T-helper 2 cell treated with Interferon-gamma antibody and Interleukin-4, amounts not matched to agents 5 μg/mL and 100 μg/mL, for 36 hours (primary cell): ENCODE data around the gene SUPT5H.

Experiments used
- DNase-seq: peaks from one replicate; pipeline ENCODE4 v3.0.0; 2021; ENCODE audit warnings: low spot score
- H3K27ac Mint-ChIP-seq: one replicate; pipeline ENCODE4 v1.8.0; 2021; ENCODE audit warnings: mild to moderate bottlenecking, mixed read lengths
- H3K27me3 Mint-ChIP-seq: one replicate; pipeline ENCODE4 v1.8.0; 2021; ENCODE audit warnings: low read depth, mixed read lengths
- H3K36me3 Mint-ChIP-seq: one replicate; pipeline ENCODE4 v1.8.0; 2021; ENCODE audit warnings: low read depth, mixed read lengths
- H3K4me1 Mint-ChIP-seq: one replicate; pipeline ENCODE4 v1.8.0; 2021; ENCODE audit warnings: low read depth, mixed read lengths
- H3K4me3 Mint-ChIP-seq: one replicate; pipeline ENCODE4 v1.8.0; 2022; ENCODE audit warnings: mild to moderate bottlenecking, moderate library complexity, mixed read lengths
- H3K9me3 Mint-ChIP-seq: one replicate; pipeline ENCODE4 v1.8.0; 2021; ENCODE audit warnings: mixed read lengths

SUPT5H gene

GRCh38 chr19:39405958-39406655 is 39.3 kb upstream of the SUPT5H start:
- H3K9me3 Mint-ChIP-seq = no peaks in the 10 kb centered on the region
- peaks cover 40% of the 10 kb centered on the region for H3K4me1 Mint-ChIP-seq
- no peaks in the 10 kb centered on the region for H3K27me3 Mint-ChIP-seq
- peaks cover 32% of the 10 kb centered on the region for H3K36me3 Mint-ChIP-seq
- peak overlapping the region; percentile 93 for H3K27ac Mint-ChIP-seq
- peak; percentile 73 for DNase-seq
- peak overlapping the region; percentile 90 for H3K4me3 Mint-ChIP-seq

DNA sequence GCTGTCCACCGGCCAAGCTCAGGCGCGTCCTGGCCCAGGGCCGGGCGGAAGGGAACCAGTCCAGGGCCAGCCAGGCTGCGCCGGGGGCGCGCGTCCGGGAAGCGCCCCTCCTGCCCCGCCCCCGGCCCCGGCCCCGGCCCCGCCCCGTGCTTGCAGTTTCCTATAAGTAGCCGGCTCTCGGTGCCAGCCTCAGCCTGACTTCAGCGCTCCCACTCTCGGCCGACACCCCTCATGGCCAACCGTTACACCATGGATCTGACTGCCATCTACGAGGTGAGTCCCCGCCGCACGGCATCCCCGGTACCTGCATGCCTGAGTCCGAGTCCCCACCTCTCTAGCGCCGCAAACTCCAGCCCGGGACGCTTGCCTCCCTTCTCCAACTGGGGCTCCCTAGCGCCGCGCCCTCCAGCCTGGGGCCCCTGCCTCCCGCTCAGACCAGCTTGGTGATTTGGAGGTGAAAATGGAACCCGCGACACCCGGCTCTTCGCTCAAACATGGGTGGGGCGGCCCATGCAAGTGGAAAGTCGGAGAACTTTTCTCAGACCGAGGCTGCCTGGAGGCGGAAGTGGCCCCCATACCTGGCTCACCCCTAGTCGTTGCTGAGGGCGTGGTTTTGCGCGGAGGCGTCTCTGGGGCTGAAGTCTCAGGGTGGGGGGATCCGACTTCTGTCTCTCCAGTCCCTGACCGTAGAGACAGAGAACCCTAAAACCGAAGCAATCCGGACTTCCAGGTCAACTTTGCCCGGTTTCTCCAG is 38.5 kb upstream of the SUPT5H start, which contains the start of gene ZFP36:
TSS of gene ZFP36 (plus strand) at position 192 of the 754 bp plus-strand sequence. CDS start at position 250, 58 bp downstream.
- Mint-ChIP-seq H3K4me3 (peak within 1 kb of the TSS; percentile 90), H3K9me3 (no peaks in the 10 kb centered on the region), H3K4me1 (peaks cover 39% of the 10 kb centered on the region), H3K36me3 (peaks cover 38% of the 10 kb centered on the region), H3K27me3 (no peaks in the 10 kb centered on the region), H3K27ac (peak within 1 kb of the TSS; percentile 98)
- DNase-seq = peak; percentile 83

DNA sequence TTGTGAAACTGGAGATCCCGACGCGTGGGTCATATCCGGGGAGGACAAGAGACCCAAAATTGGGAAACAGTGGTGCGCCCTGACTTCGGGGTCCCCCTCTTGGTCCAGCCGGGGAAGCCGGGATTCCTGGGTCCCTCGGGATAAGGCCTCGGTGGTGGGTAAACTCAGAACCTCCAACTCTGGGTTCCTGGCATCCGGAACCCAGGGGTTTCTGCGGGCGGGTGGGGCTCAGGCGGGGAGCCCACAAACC is 38.0 kb upstream of the SUPT5H start:
- H3K27ac Mint-ChIP-seq = peak overlapping the region; percentile 98
- DNase-seq = no peak
- H3K9me3 Mint-ChIP-seq = no peaks in the 10 kb centered on the region
- peaks cover 4% of the 10 kb centered on the region for H3K27me3 Mint-ChIP-seq
- H3K36me3 Mint-ChIP-seq = peaks cover 38% of the 10 kb centered on the region
- peak overlapping the region; percentile 90 for H3K4me3 Mint-ChIP-seq
- H3K4me1 Mint-ChIP-seq = peaks cover 37% of the 10 kb centered on the region

DNA sequence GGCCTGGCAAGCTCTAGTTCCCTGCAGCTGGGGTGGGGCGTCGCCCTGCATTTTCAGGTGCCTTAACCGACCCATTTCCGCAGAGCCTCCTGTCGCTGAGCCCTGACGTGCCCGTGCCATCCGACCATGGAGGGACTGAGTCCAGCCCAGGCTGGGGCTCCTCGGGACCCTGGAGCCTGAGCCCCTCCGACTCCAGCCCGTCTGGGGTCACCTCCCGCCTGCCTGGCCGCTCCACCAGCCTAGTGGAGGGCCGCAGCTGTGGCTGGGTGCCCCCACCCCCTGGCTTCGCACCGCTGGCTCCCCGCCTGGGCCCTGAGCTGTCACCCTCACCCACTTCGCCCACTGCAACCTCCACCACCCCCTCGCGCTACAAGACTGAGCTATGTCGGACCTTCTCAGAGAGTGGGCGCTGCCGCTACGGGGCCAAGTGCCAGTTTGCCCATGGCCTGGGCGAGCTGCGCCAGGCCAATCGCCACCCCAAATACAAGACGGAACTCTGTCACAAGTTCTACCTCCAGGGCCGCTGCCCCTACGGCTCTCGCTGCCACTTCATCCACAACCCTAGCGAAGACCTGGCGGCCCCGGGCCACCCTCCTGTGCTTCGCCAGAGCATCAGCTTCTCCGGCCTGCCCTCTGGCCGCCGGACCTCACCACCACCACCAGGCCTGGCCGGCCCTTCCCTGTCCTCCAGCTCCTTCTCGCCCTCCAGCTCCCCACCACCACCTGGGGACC is 37.6 kb upstream of the SUPT5H start:
- peak; percentile 56 for DNase-seq
- no peaks in the 10 kb centered on the region for H3K9me3 Mint-ChIP-seq
- H3K27ac Mint-ChIP-seq = peak overlapping the region; percentile 98
- peaks cover 4% of the 10 kb centered on the region for H3K27me3 Mint-ChIP-seq
- peaks cover 38% of the 10 kb centered on the region for H3K36me3 Mint-ChIP-seq
- peaks cover 36% of the 10 kb centered on the region for H3K4me1 Mint-ChIP-seq
- peak overlapping the region; percentile 90 for H3K4me3 Mint-ChIP-seq

DNA sequence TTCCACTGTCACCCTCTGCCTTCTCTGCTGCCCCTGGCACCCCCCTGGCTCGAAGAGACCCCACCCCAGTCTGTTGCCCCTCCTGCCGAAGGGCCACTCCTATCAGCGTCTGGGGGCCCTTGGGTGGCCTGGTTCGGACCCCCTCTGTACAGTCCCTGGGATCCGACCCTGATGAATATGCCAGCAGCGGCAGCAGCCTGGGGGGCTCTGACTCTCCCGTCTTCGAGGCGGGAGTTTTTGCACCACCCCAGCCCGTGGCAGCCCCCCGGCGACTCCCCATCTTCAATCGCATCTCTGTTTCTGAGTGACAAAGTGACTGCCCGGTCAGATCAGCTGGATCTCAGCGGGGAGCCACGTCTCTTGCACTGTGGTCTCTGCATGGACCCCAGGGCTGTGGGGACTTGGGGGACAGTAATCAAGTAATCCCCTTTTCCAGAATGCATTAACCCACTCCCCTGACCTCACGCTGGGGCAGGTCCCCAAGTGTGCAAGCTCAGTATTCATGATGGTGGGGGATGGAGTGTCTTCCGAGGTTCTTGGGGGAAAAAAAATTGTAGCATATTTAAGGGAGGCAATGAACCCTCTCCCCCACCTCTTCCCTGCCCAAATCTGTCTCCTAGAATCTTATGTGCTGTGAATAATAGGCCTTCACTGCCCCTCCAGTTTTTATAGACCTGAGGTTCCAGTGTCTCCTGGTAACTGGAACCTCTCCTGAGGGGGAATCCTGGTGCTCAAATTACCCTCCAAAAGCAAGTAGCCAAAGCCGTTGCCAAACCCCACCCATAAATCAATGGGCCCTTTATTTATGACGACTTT is 36.8 kb upstream of the SUPT5H start:
- Mint-ChIP-seq H3K27ac (peak overlapping the region; percentile 98), H3K4me1 (peaks cover 36% of the 10 kb centered on the region), H3K9me3 (no peaks in the 10 kb centered on the region), H3K36me3 (peaks cover 38% of the 10 kb centered on the region), H3K27me3 (peaks cover 4% of the 10 kb centered on the region), H3K4me3 (peak overlapping the region; percentile 90)
- no peak for DNase-seq

DNA sequence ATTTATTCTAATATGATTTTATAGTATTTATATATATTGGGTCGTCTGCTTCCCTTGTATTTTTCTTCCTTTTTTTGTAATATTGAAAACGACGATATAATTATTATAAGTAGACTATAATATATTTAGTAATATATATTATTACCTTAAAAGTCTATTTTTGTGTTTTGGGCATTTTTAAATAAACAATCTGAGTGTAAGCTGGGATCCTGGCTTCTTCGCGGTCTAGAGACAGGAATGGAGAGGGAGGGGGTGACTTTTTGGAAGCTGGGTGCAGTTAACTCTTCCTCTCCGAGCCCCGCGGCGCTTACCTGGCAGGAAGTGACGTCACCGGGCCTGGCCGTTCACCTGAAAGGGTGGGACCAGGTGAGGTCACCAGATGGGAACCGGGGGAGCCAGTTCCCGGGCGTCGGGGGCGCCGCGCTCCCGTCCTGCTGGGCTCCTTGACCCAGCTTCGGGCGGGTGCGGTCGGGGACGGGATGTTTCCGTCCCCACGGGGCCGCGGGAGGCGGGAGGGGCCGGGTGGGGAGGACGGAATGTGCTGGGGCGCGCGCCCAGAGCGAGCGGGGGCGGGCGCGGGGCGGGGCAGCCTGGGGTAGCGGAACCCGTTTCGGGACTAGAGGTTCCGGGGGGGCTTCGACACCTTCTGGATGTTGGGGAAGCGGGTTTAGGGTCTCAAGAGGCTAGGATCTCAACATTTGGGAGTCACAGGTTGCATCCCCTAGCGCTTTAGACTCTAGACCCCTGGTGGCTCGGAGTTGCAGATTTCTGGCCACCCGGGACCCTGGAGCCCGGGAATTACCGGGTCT is 36.0 kb upstream of the SUPT5H start:
- peak overlapping the region; percentile 98 for H3K27ac Mint-ChIP-seq
- DNase-seq = peak; percentile 71
- peaks cover 40% of the 10 kb centered on the region for H3K4me1 Mint-ChIP-seq
- H3K4me3 Mint-ChIP-seq = peak overlapping the region; percentile 90
- peaks cover 41% of the 10 kb centered on the region for H3K36me3 Mint-ChIP-seq
- H3K27me3 Mint-ChIP-seq = peaks cover 4% of the 10 kb centered on the region
- H3K9me3 Mint-ChIP-seq = no peaks in the 10 kb centered on the region

DNA sequence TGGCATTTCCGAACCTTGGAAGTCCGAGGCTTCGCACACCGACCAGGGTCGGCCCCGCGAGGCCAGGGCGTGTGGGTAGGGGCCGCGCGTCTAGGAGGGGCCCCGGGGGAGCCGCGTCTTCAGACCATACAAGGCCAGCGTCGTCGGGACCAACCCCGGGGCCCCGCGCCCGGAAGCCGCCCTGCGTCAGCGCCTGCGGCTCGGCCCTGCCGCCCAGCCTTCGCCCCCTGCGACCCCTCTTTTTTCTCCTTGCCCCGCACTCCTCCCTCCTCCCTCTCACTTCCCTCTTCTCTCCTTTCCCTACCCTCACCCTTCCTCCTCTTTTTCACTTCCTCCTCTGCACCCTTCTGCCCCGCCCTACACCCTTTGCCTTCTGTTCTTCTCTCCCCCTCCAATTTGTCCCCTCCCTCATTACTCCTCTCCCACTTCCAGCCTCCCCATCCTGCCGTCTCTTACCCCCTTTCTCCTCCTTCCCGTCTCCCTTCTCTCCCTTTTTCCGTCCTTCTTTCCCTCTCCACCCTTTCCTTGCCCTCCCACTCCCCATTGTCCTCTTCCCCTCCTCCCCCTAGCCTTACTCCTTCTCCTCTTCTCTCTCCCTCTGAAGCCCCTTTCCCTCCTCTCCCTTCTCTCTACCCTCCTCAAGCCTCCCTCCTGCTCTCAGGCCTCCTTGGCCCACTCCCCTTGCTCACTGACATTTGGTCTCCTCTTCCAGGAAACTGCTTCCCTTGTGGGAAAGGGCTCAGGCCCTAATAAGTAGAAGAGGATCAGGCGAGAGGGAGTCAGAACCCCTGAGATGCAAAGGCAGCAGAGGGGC is 35.2 kb upstream of the SUPT5H start:
- H3K4me1 Mint-ChIP-seq = peaks cover 40% of the 10 kb centered on the region

DNA sequence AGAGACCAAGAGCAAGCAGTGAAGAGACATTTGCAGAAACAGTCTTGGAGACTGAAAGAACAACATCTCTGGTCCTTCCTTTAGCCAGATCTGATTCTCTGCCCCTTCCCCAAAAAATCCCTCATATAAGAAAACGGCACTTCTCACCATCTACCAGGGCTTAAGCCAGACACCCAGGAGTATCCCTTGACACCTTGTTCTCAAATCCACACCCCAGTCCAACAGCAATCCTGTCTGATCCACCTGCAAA is 34.6 kb upstream of the SUPT5H start:
- H3K4me3 Mint-ChIP-seq = peak overlapping the region; percentile 85
- H3K9me3 Mint-ChIP-seq = no peaks in the 10 kb centered on the region
- peaks cover 4% of the 10 kb centered on the region for H3K27me3 Mint-ChIP-seq
- H3K27ac Mint-ChIP-seq = peak overlapping the region; percentile 94
- H3K36me3 Mint-ChIP-seq = peaks cover 43% of the 10 kb centered on the region
- peaks cover 35% of the 10 kb centered on the region for H3K4me1 Mint-ChIP-seq
- no peak for DNase-seq

More for the DNA sequence above, 35.2 kb upstream of the SUPT5H start:
- H3K27ac Mint-ChIP-seq = peak overlapping the region; percentile 94
- H3K9me3 Mint-ChIP-seq = no peaks in the 10 kb centered on the region
- H3K36me3 Mint-ChIP-seq = peaks cover 43% of the 10 kb centered on the region
- peak; percentile 63 for DNase-seq
- H3K4me3 Mint-ChIP-seq = peak overlapping the region; percentile 85
- peaks cover 4% of the 10 kb centered on the region for H3K27me3 Mint-ChIP-seq

DNA sequence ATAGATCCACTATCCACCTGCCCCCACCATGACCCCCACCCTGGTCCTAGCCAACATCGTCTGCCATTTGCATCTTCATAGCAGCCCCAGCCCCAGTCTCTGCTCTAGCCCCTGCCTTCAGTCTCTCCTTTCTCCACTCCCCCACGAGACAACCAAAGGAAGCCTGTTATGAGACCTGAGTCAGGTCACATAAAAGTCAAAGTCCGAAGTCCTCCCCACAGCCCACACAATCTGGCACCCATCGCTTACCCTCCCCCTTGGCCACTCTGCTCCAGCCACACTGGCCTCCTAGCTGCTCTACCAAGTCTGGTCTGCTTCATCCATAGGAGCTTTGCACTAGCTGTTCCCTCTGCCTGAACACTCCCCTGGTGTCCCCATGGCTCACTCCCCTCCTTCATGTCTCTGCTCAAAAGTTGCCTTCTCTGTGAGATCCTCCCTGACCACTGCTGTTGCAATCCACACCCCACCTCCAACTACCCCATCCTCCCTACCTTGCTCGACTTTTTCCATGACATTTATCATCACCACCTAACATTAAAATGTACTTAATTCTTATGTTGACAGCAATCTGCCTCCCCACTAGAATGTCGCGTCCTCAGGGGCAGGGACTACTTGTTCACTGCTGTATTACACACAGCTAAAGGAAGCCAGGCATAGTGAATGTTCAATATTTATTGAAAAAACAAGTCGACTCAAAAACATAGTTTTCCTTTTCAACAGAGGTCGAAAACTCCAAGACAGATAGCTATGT is 34.1 kb upstream of the SUPT5H start:
- DNase-seq = no peak
- peak overlapping the region; percentile 85 for H3K4me3 Mint-ChIP-seq
- H3K9me3 Mint-ChIP-seq = no peaks in the 10 kb centered on the region
- H3K36me3 Mint-ChIP-seq = peaks cover 41% of the 10 kb centered on the region
- peaks cover 4% of the 10 kb centered on the region for H3K27me3 Mint-ChIP-seq
- H3K4me1 Mint-ChIP-seq = peaks cover 31% of the 10 kb centered on the region
- peak overlapping the region; percentile 94 for H3K27ac Mint-ChIP-seq

DNA sequence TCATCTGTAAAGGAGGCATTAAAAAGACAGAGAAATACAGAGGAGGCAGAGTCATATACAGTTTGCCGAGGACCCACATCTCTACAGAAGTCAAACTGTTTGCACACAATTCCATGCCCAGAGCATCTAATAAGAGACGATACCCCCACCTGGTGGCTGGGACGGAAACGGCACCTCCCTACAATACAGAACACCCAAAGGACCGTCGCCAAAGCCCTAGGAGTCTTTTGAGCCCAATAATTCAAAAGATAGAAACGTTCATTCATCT is 33.6 kb upstream of the SUPT5H start:
- Mint-ChIP-seq H3K4me1 (peaks cover 30% of the 10 kb centered on the region), H3K27me3 (peaks cover 4% of the 10 kb centered on the region), H3K36me3 (peaks cover 41% of the 10 kb centered on the region), H3K27ac (peak overlapping the region; percentile 94), H3K4me3 (peak overlapping the region; percentile 85), H3K9me3 (no peaks in the 10 kb centered on the region)
- DNase-seq = peak; percentile 84

DNA sequence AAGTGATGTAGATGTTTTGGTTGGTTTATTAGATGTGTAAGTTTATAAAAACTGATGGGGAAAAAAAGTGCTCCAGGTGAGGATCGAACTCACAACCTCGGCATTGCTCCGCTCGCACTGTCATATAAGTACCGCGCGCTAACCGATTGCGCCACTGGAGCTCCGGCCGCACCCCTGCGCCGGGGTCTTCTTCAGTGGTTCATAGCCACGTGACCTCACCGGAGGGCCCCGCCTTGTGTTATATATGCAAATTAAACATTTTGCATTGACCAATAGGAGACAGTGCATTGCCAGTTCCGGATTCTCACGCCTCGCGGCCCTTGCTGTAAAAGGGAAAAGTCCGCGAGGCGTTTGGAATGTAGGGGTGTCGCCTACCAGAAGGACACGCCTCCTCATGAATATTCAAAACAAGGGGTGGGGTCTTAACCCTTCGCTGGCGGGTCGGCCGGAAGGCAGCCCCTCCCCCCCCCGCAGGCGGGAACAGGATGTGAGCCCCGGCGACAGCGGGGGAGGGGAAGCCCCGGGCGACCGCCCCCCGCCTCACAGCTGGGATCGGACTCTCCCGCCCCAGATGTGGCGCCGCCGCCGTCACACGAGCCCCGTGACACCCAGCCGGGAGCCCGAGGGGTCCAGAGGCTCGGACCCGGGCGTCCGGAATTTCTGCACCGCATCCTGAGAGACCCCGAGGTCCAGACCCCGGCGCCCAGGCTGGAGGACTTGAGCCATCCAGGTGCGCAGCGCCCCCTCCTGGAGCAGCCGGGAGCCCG is 33.1 kb upstream of the SUPT5H start, which contains the start of gene PLEKHG2:
TSS of gene PLEKHG2 (plus strand) at position 570 of the 767 bp plus-strand sequence. CDS start 1,418 bp downstream, outside the sequence.
- H3K36me3 Mint-ChIP-seq = peaks cover 37% of the 10 kb centered on the region
- peaks cover 30% of the 10 kb centered on the region for H3K4me1 Mint-ChIP-seq
- H3K27ac Mint-ChIP-seq = peak within 1 kb of the TSS; percentile 94
- peaks cover 4% of the 10 kb centered on the region for H3K27me3 Mint-ChIP-seq
- DNase-seq = peak; percentile 96
- H3K4me3 Mint-ChIP-seq = peak within 1 kb of the TSS; percentile 88
- no peaks in the 10 kb centered on the region for H3K9me3 Mint-ChIP-seq
